ENCODE results near the gene TAF4. TPM values are rescaled to one million over a fixed set of nuclear protein-coding genes. Genes with fewer than 3 reads are reported as not detected.

Gene TAF4
- total RNA-seq, 2 donors from 2014 or later: 10.4 to 11.0 TPM

GRCh38 chr20:62011403-62011790 is 54.3 kb downstream of the TAF4 start:
- TF ChIP-seq CTCF (IDR thresholded peaks at IDR 0.05): no peak
- no peak overlapping the region for H3K4me3 ChIP-seq
- no peaks in the 10 kb centered on the region for H3K9me3 ChIP-seq
- no peak for ATAC-seq (ENCODE audit: insufficient number of reproducible peaks, low FRiP score, low read depth)
- no peak for DNase-seq (ENCODE audit: low spot score)
- H3K27me3 ChIP-seq (replicated peaks; ENCODE audit: insufficient read depth): no peaks in the 10 kb centered on the region
- no peaks in the 10 kb centered on the region for H3K4me1 ChIP-seq (ENCODE audit: control insufficient read depth in 1 of 2, low read depth in 2 of 2)
- peaks cover 36% of the 10 kb centered on the region for H3K36me3 ChIP-seq
- no peak overlapping the region for H3K27ac ChIP-seq

GRCh38 chr20:62010551-62011402 is 54.9 kb downstream of the TAF4 start:
- Histone ChIP-seq H3K36me3 (peaks cover 40% of the 10 kb centered on the region), H3K9me3 (no peaks in the 10 kb centered on the region), H3K27me3 (replicated peaks; ENCODE audit: insufficient read depth) (no peaks in the 10 kb centered on the region), H3K4me1 (ENCODE audit: control insufficient read depth in 1 of 2, low read depth in 2 of 2) (no peaks in the 10 kb centered on the region), H3K27ac (no peak overlapping the region), H3K4me3 (no peak overlapping the region)
- TF ChIP-seq CTCF (IDR thresholded peaks at IDR 0.05): peak; percentile 62
- no peak for ATAC-seq (ENCODE audit: insufficient number of reproducible peaks, low FRiP score, low read depth)
- DNase-seq (ENCODE audit: low spot score): no peak

- Histone ChIP-seq H3K9me3 (no peaks in the 10 kb centered on the region), H3K36me3 (peaks cover 42% of the 10 kb centered on the region), H3K4me1 (ENCODE audit: control insufficient read depth in 1 of 2, low read depth in 2 of 2) (no peaks in the 10 kb centered on the region), H3K27ac (no peak overlapping the region), H3K27me3 (replicated peaks; ENCODE audit: insufficient read depth) (no peaks in the 10 kb centered on the region), H3K4me3 (no peak overlapping the region)
- ATAC-seq (ENCODE audit: insufficient number of reproducible peaks, low FRiP score, low read depth) (no peak), DNase-seq (ENCODE audit: low spot score) (no peak)
- TF ChIP-seq CTCF (IDR thresholded peaks at IDR 0.05): no peak
These were observed 55.7 kb downstream of the TAF4 start for GRCh38 chr20:62009869-62010445.

- ATAC-seq (ENCODE audit: insufficient number of reproducible peaks, low FRiP score, low read depth): no peak
- no peak overlapping the region for H3K27ac ChIP-seq
- H3K36me3 ChIP-seq: peaks cover 46% of the 10 kb centered on the region
- no peak overlapping the region for H3K4me3 ChIP-seq
- no peak for TF ChIP-seq CTCF (IDR thresholded peaks at IDR 0.05)
- no peak for DNase-seq (ENCODE audit: low spot score)
- no peaks in the 10 kb centered on the region for H3K27me3 ChIP-seq (replicated peaks; ENCODE audit: insufficient read depth)
- H3K9me3 ChIP-seq: no peaks in the 10 kb centered on the region
- H3K4me1 ChIP-seq (ENCODE audit: control insufficient read depth in 1 of 2, low read depth in 2 of 2): no peaks in the 10 kb centered on the region
These were observed 56.4 kb downstream of the TAF4 start for GRCh38 chr20:62009322-62009721.

GRCh38 chr20:62008643-62009183 is 57.0 kb downstream of the TAF4 start:
- ATAC-seq (ENCODE audit: insufficient number of reproducible peaks, low FRiP score, low read depth): no peak
- Histone ChIP-seq H3K27me3 (replicated peaks; ENCODE audit: insufficient read depth) (no peaks in the 10 kb centered on the region), H3K4me3 (no peak overlapping the region), H3K4me1 (ENCODE audit: control insufficient read depth in 1 of 2, low read depth in 2 of 2) (no peaks in the 10 kb centered on the region), H3K36me3 (peaks cover 48% of the 10 kb centered on the region), H3K9me3 (no peaks in the 10 kb centered on the region), H3K27ac (no peak overlapping the region)
- no peak for DNase-seq (ENCODE audit: low spot score)
- TF ChIP-seq CTCF (IDR thresholded peaks at IDR 0.05): no peak
